Endothelial cell of umbilical vein (primary cell): ENCODE measurements around the gene CEP57L1. TPM values are rescaled to one million over a fixed set of nuclear protein-coding genes. Genes with fewer than 3 reads are reported as not detected.
A peak's percentile ranks its signal among the peaks of the same experiment; 100 is the strongest.

ENCODE experiments used
- BruUV-seq: library from RNA; stranded (reverse); fragments of 400-500 nt; replicated peaks from 2 replicates; lab custom pipeline; 2021; lab: Mats Ljungman, UMichigan
- CTCF ChIA-PET: fragments of 300-600, 350-600 bp; sonication (Branson Sonifier 250); formaldehyde crosslinking; loops from one replicate; lab custom pipeline; 2021; ENCODE audit warnings: antibody characterized with exemption, inconsistent platforms; lab: Charles Lee
- POLR2A ChIA-PET: fragments of 300-600, 350-600 bp; sonication (Branson Sonifier 250); formaldehyde crosslinking; loops from one replicate; lab custom pipeline; 2021; ENCODE audit warnings: antibody characterized with exemption, inconsistent platforms; lab: Charles Lee
- DNase-seq: peaks from one replicate; pipeline ENCODE4 v3.0.0-alpha.2; 2011; ENCODE audit warnings: low read depth, low spot score
- FAIRE-seq: peaks from 2 replicates; lab custom pipeline; 2011; peaks lifted over from hg19 to GRCh38; lab: Jason Lieb, UNC
- H2AFZ ChIP-seq: 2 replicates; pipeline ENCODE4 v1.6.0; 2012; ENCODE audit warnings: low read depth, low read length, control low read depth, inconsistent platforms
- H3K27ac ChIP-seq: 2 replicates; pipeline ENCODE4 v1.5.1; 2011; ENCODE audit warnings: low read depth, mild to moderate bottlenecking, control low read depth, low read length, moderate library complexity; ENCODE audit not compliant: insufficient read depth
- H3K27me3 ChIP-seq, 2 experiments: 2 replicates each; pipeline versions ENCODE4 v1.6.0 to v1.6.1; 2011; ENCODE audit warnings: low read length in 2 of 2, mixed read lengths in 1 of 2; ENCODE audit not compliant: control insufficient read depth in 2 of 2, insufficient read depth in 2 of 2
- H3K36me3 ChIP-seq, 2 experiments: 2 replicates in 1 of 2; 3 replicates in 1 of 2; pipeline ENCODE4 v1.5.1; 2011; ENCODE audit warnings: low read length in 2 of 2, mild to moderate bottlenecking in 1 of 2, moderate library complexity in 1 of 2; ENCODE audit not compliant: control insufficient read depth in 2 of 2, insufficient read depth in 2 of 2; ENCODE audit errors: extremely low read depth in 1 of 2
- H3K4me1 ChIP-seq: 3 replicates; pipeline ENCODE4 v1.5.1; 2011; ENCODE audit warnings: mild to moderate bottlenecking, low read length; ENCODE audit not compliant: control insufficient read depth, insufficient read depth; ENCODE audit errors: extremely low read depth
- H3K4me2 ChIP-seq: 2 replicates; pipeline ENCODE4 v1.6.1; 2011; ENCODE audit warnings: low read length, control low read depth, mixed read lengths; ENCODE audit not compliant: insufficient read depth
- H3K4me3 ChIP-seq, 3 experiments: fragments of 200-600 bp in 1 of 3; sonication (generic), shearing (Covaris generic) in 1 of 3; replicated peaks in 1 of 3; 2 replicates each; pipeline ENCODE4 v1.5.1; 2011 to 2016; ENCODE audit warnings: control low read depth in 3 of 3, low read length in 3 of 3, mild to moderate bottlenecking in 2 of 3, inconsistent platforms in 1 of 3, low read depth in 1 of 3, moderate library complexity in 1 of 3; ENCODE audit not compliant: insufficient read depth in 1 of 3
- H3K79me2 ChIP-seq: 2 replicates; pipeline ENCODE4 v1.6.0; 2012; ENCODE audit warnings: low read length, inconsistent platforms; ENCODE audit not compliant: control insufficient read depth, insufficient read depth
- H3K9ac ChIP-seq: replicated peaks from 2 replicates; pipeline ENCODE3; 2011; ENCODE audit warnings: low read length, control low read depth; ENCODE audit not compliant: insufficient read depth; ENCODE audit errors: extremely low read depth
- H3K9me1 ChIP-seq: replicated peaks from 3 replicates; pipeline ENCODE4 v1.6.0; 2011; ENCODE audit warnings: mild to moderate bottlenecking, low read length; ENCODE audit not compliant: control insufficient read depth, insufficient read depth; ENCODE audit errors: extremely low read depth
- H3K9me3 ChIP-seq: replicated peaks from 2 replicates; pipeline ENCODE4 v1.5.1; 2012; ENCODE audit warnings: low read length, inconsistent platforms; ENCODE audit not compliant: control insufficient read depth, insufficient read depth
- H4K20me1 ChIP-seq: replicated peaks from 2 replicates; pipeline ENCODE3; 2011; ENCODE audit warnings: mild to moderate bottlenecking, low read length; ENCODE audit not compliant: control insufficient read depth, insufficient read depth; ENCODE audit errors: extremely low read depth
- CTCF ChIP-seq, 2 donors: IDR thresholded peaks; 1 replicate in 1 of 2; 2 replicates in 1 of 2; pipeline ENCODE4 v1.5.1; 2011; ENCODE audit warnings: low read length in 2 of 2, mild to moderate bottlenecking in 2 of 2, moderate library complexity in 2 of 2, control low read depth in 1 of 2, inconsistent platforms in 1 of 2, low read depth in 1 of 2; ENCODE audit not compliant: insufficient read depth in 1 of 2; ENCODE audit errors: extremely low read depth in 1 of 2
- EZH2 ChIP-seq: IDR thresholded peaks from 2 replicates; pipeline ENCODE4 v1.6.1; 2012; ENCODE audit warnings: borderline replicate concordance, low read depth, mild to moderate bottlenecking, moderate library complexity, low read length, inconsistent platforms; ENCODE audit not compliant: severe bottlenecking
- FOS ChIP-seq: IDR thresholded peaks from 2 replicates; pipeline ENCODE4 v1.6.1; 2011; ENCODE audit warnings: mild to moderate bottlenecking, low read length, moderate library complexity, borderline replicate concordance; ENCODE audit not compliant: insufficient read depth
- GATA2 ChIP-seq: IDR thresholded peaks from 2 replicates; pipeline ENCODE4 v1.7.0; 2011; ENCODE audit warnings: low read depth, mild to moderate bottlenecking, moderate library complexity, mixed read lengths, low read length; ENCODE audit not compliant: insufficient read length, insufficient read depth
- JUN ChIP-seq: IDR thresholded peaks from 2 replicates; pipeline ENCODE4 v1.6.1; 2011; ENCODE audit warnings: borderline replicate concordance, low read depth; ENCODE audit not compliant: insufficient read length, insufficient read depth
- MAX ChIP-seq: IDR thresholded peaks from 2 replicates; pipeline ENCODE4 v1.6.1; 2011; ENCODE audit not compliant: insufficient read depth, insufficient read length
- MYC ChIP-seq: IDR thresholded peaks from one replicate; pipeline ENCODE4 v1.6.1; 2011; ENCODE audit warnings: mild to moderate bottlenecking, low read depth, low read length
- POLR2A ChIP-seq: IDR thresholded peaks from 2 replicates; pipeline ENCODE4 v1.6.1; 2012; ENCODE audit warnings: low read depth, mild to moderate bottlenecking, control low read depth, low read length
- POLR2AphosphoS5 ChIP-seq: IDR thresholded peaks from 2 replicates; pipeline ENCODE4 v1.6.1; 2012; ENCODE audit warnings: low read depth, mild to moderate bottlenecking, control low read depth, low read length, moderate library complexity; ENCODE audit not compliant: insufficient read depth
- dilution Hi-C: fragments of 300-500 bp; cut with MboI; formaldehyde crosslinking; loops from one replicate; pipeline ENCODE4 v1.15.0; 2019; ENCODE audit warnings: low sequenced_read_pairs; ENCODE audit not compliant: extremely low pct_ligation_motif_present
- intact Hi-C: fragments of 100-400 bp; cut with micrococcal nuclease; formaldehyde crosslinking; loops from one replicate; pipeline ENCODE4 v1.10.0; 2022
- polyA plus RNA-seq, 4 experiments: library from polyadenylated mRNA; depleted of rRNA in 3 of 4; stranded (reverse) in 3 of 4; unstranded in 1 of 4; fragments of >200 nt; gene quantifications; 2 replicates each; pipeline versions ENCODE4 v1.2.1 to v1.2.3, GENCODE V29; 2011 to 2012; ENCODE audit warnings: missing spikeins in 1 of 4
- total RNA-seq: library from RNA; stranded (reverse); gene quantifications from 2 replicates; pipeline ENCODE4 v1.2.3, GENCODE V29; 2021

CEP57L1 gene
- total and polyA plus RNA-seq, 2 donors (not counting 3 experiments of a cell fraction or from before 2014, with no cell fraction given): 7.8 to 20.9 TPM

- Histone ChIP-seq H3K9ac (no peak overlapping the region), H3K4me3 (no peak overlapping the region)
Measured at GRCh38 chr6:109165392-109165974, 70.2 kb downstream of the CEP57L1 start.

More at GRCh38 chr6:109165392-109165974, 70.2 kb downstream of the CEP57L1 start:
- no peaks in the 10 kb centered on the region for H3K27me3 ChIP-seq
- H4K20me1 ChIP-seq: no peaks in the 10 kb centered on the region
- no peaks in the 10 kb centered on the region for H3K4me1 ChIP-seq
- no peak overlapping the region for H3K27ac ChIP-seq
- intact Hi-C loops: no loop called here
- POLR2A ChIA-PET: no interaction called here
- dilution Hi-C loops: no loop called here
- H3K36me3 ChIP-seq: peaks cover 3 to 8% of the 10 kb centered on the region in 2 experiments
- TF ChIP-seq POLR2A (no peak), EZH2 (no peak), GATA2 (no peak), JUN (no peak), POLR2AphosphoS5 (no peak), CTCF (IDR thresholded peaks at IDR 0.05; ENCODE audit: extremely low read depth in 1 of 2, insufficient read depth in 1 of 2, low read depth in 1 of 2, low read length in 2 of 2) (no peak), MYC (no peak), MAX (no peak), FOS (no peak)
- H3K9me3 ChIP-seq: no peaks in the 10 kb centered on the region
- CTCF ChIA-PET: interaction anchor here (0.6 to 0.7 kb wide), 2 partner anchors 247 to 1464 kb away, joined by 3 read pairs; no protein-coding TSS in a partner anchor
- no peak overlapping the region for H3K4me2 ChIP-seq
- H3K9me1 ChIP-seq: no peaks in the 10 kb centered on the region
- H3K79me2 ChIP-seq: no peaks in the 10 kb centered on the region
- no peak overlapping the region for H2AFZ ChIP-seq
- DNase-seq (peak; percentile 9), FAIRE-seq (peak; percentile 40)
- no TSS peak for BruUV-seq
